SK-N-SH (cell line): Measurements from ENCODE around the gene KMT5B. TPM values are rescaled to one million over a fixed set of nuclear protein-coding genes. Genes with fewer than 3 reads are reported as not detected.

Experiments
- CTCF ChIA-PET: fragments of 300-600, 350-600 bp; formaldehyde crosslinking; extraction: SDS; loops from one replicate; lab custom pipeline; 2021; lab: Yijun Ruan, JAX
- POLR2A ChIA-PET: fragments of 350-600 bp; sonication (Branson Sonifier 250); formaldehyde crosslinking; extraction: SDS; loops from one replicate; lab custom pipeline; 2020; ENCODE audit warnings: antibody characterized with exemption, inconsistent platforms; lab: Yijun Ruan, JAX
- DNase-seq: peaks from one replicate; pipeline ENCODE4 v3.0.0; 2012
- H2AFZ ChIP-seq: fragments of 200-600 bp; sonication (generic); 2 replicates; pipeline ENCODE4 v1.8.1; 2016; ENCODE audit warnings: antibody characterized with exemption, mild to moderate bottlenecking, low read depth
- H3F3A ChIP-seq: fragments of 200-600 bp; sonication (generic); replicated peaks from 2 replicates; pipeline ENCODE3; 2016; ENCODE audit warnings: antibody characterized with exemption, mild to moderate bottlenecking; ENCODE audit not compliant: insufficient read depth
- H3K27ac ChIP-seq, 2 experiments: fragments of 200-500 bp in 1 of 2; fragments of 200-600 bp in 1 of 2; sonication (Bioruptor generic) in 1 of 2; sonication (generic), shearing (Covaris generic) in 1 of 2; 2 replicates each; pipeline versions ENCODE4 v1.5.1 to v1.6.1; 2014 to 2016; ENCODE audit warnings: low read depth in 2 of 2, inconsistent platforms in 1 of 2, low read length in 1 of 2, mild to moderate bottlenecking in 1 of 2, mixed read lengths in 1 of 2
- H3K27me3 ChIP-seq: fragments of 200-600 bp; sonication (generic), shearing (Covaris generic); 2 replicates; pipeline ENCODE4 v1.6.1; 2016; ENCODE audit warnings: mixed run types; ENCODE audit not compliant: insufficient read depth
- H3K36me3 ChIP-seq, 2 experiments: fragments of 200-500 bp in 1 of 2; fragments of 200-600 bp in 1 of 2; sonication (Bioruptor generic) in 1 of 2; sonication (generic) in 1 of 2; replicated peaks in 1 of 2; 2 replicates each; pipeline versions ENCODE3 to v1.5.1; 2014 to 2016; ENCODE audit warnings: low read length in 1 of 2, mild to moderate bottlenecking in 1 of 2; ENCODE audit not compliant: insufficient read depth in 2 of 2, control insufficient read depth in 1 of 2
- H3K4me1 ChIP-seq, 2 experiments: fragments of 200-500 bp in 1 of 2; fragments of 200-600 bp in 1 of 2; sonication (Bioruptor generic) in 1 of 2; sonication (generic), shearing (Covaris generic) in 1 of 2; 2 replicates each; pipeline versions ENCODE4 v1.5.1 to v1.6.1; 2014 to 2016; ENCODE audit warnings: low read depth in 1 of 2, low read length in 1 of 2, mixed run types in 1 of 2; ENCODE audit not compliant: insufficient read depth in 2 of 2, control insufficient read depth in 1 of 2
- H3K4me2 ChIP-seq: fragments of 200-600 bp; sonication (generic), shearing (Covaris generic); 2 replicates; pipeline ENCODE4 v1.6.1; 2017; ENCODE audit warnings: mixed run types
- H3K4me3 ChIP-seq, 2 experiments: fragments of 200-500 bp in 1 of 2; fragments of 200-600 bp in 1 of 2; sonication (Bioruptor generic) in 1 of 2; sonication (generic), shearing (Covaris generic) in 1 of 2; 2 replicates each; pipeline versions ENCODE4 v1.5.1 to v1.8.1; 2014 to 2016; ENCODE audit warnings: low read depth in 2 of 2, inconsistent platforms in 1 of 2, low read length in 1 of 2, mild to moderate bottlenecking in 1 of 2, mixed read lengths in 1 of 2, moderate library complexity in 1 of 2
- H3K79me2 ChIP-seq: fragments of 200-600 bp; sonication (generic); 2 replicates; pipeline ENCODE4 v1.8.1; 2017; ENCODE audit warnings: mild to moderate bottlenecking; ENCODE audit not compliant: insufficient read depth
- H3K9ac ChIP-seq: fragments of 200-600 bp; sonication (generic); 2 replicates; pipeline ENCODE4 v1.6.1; 2017; ENCODE audit warnings: mixed run types
- H3K9me2 ChIP-seq: fragments of 200-600 bp; sonication (generic); 2 replicates; pipeline ENCODE4 v1.6.1; 2017; ENCODE audit warnings: mixed run types
- H3K9me3 ChIP-seq: fragments of 200-600 bp; sonication (generic); 2 replicates; pipeline ENCODE4 v1.6.1; 2017; ENCODE audit warnings: mixed run types, mild to moderate bottlenecking, moderate library complexity
- H4K20me1 ChIP-seq: fragments of 200-600 bp; sonication (generic); 2 replicates; pipeline ENCODE4 v1.6.1; 2017; ENCODE audit warnings: mild to moderate bottlenecking, mixed run types; ENCODE audit not compliant: insufficient read depth
- FOXJ3 ChIP-seq: sonication (generic); formaldehyde crosslinking; IDR thresholded peaks from 2 replicates; pipeline ENCODE4 v1.5.1; 2020; ENCODE audit warnings: mild to moderate bottlenecking, missing genetic modification reagents
- GATA2 ChIP-seq: sonication (generic); formaldehyde crosslinking; IDR thresholded peaks from 2 replicates; pipeline ENCODE4 v1.5.0; 2020; ENCODE audit warnings: mild to moderate bottlenecking, missing genetic modification reagents
- MEF2A ChIP-seq: IDR thresholded peaks from 2 replicates; pipeline ENCODE4 v1.4.0; 2012; ENCODE audit warnings: low read depth, borderline replicate concordance
- POLR2AphosphoS5 ChIP-seq: IDR thresholded peaks from 2 replicates; pipeline ENCODE4 v1.6.1; 2012; ENCODE audit warnings: low read depth, low read length
- RAD21 ChIP-seq: IDR thresholded peaks from 2 replicates; pipeline ENCODE4 v1.6.1; 2012; ENCODE audit warnings: mild to moderate bottlenecking, low read length
- SIN3A ChIP-seq: IDR thresholded peaks from 2 replicates; pipeline ENCODE4 v1.6.1; 2012; ENCODE audit warnings: low read depth, mild to moderate bottlenecking, low read length, moderate library complexity, borderline replicate concordance
- WGBS: methylation state at CpG from one replicate; pipeline ENCODE4 v1.1.6; 2017; ENCODE audit warnings: low lambda C conversion rate; 5-methylcytosine and 5-hydroxymethylcytosine counted together
- polyA plus RNA-seq, 3 experiments: library from polyadenylated mRNA; depleted of rRNA; stranded (reverse); fragments of >200 nt; gene quantifications; 2 replicates each; pipeline ENCODE4 v1.2.3, GENCODE V29; 2012
- TF ChIP-seq, protein P1 (sequence below): fragments of 200-600 bp; sonication (generic); IDR thresholded peaks from 2 replicates; pipeline ENCODE4 v1.6.1; 2017; ENCODE audit warnings: antibody characterized with exemption, mild to moderate bottlenecking, moderate library complexity
- TF ChIP-seq, protein P2 (sequence below): fragments of 150-350 bp; IDR thresholded peaks from 2 replicates; pipeline ENCODE4 v1.6.1; 2016; ENCODE audit warnings: mild to moderate bottlenecking, low read depth, low read length
- TF ChIP-seq, protein P3 (sequence below): fragments of 150-350 bp; IDR thresholded peaks from 2 replicates; pipeline ENCODE4 v1.6.1; 2017; ENCODE audit warnings: antibody characterized with exemption, low read length, low read depth, borderline replicate concordance

The KMT5B gene
- polyA plus RNA-seq, 1 of the 3 experiments (the other 2 are of a cell fraction): 10.4 TPM

DNA sequence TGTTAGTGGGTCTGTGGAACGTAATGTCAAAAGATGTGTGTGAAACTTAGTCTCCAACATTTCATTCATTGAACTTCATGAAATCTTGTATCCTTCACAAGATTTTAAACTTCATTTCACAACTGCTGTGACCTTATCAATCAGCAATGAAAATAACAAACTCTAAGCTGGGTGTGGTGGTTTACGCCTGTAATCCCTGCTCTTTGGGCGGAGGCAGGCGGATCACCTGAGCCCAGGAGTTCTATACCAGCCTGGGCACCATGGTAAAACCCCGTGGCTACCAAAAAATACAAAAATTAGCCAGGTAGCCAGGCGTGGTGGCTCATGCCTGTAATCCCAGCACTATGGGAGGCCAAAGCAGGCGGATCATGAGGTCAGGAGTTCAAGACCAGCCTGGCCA, 97.0 kb downstream of the KMT5B start (continued):
- TF ChIP-seq, protein P1, sequence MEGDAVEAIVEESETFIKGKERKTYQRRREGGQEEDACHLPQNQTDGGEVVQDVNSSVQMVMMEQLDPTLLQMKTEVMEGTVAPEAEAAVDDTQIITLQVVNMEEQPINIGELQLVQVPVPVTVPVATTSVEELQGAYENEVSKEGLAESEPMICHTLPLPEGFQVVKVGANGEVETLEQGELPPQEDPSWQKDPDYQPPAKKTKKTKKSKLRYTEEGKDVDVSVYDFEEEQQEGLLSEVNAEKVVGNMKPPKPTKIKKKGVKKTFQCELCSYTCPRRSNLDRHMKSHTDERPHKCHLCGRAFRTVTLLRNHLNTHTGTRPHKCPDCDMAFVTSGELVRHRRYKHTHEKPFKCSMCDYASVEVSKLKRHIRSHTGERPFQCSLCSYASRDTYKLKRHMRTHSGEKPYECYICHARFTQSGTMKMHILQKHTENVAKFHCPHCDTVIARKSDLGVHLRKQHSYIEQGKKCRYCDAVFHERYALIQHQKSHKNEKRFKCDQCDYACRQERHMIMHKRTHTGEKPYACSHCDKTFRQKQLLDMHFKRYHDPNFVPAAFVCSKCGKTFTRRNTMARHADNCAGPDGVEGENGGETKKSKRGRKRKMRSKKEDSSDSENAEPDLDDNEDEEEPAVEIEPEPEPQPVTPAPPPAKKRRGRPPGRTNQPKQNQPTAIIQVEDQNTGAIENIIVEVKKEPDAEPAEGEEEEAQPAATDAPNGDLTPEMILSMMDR: no peak

DNA sequence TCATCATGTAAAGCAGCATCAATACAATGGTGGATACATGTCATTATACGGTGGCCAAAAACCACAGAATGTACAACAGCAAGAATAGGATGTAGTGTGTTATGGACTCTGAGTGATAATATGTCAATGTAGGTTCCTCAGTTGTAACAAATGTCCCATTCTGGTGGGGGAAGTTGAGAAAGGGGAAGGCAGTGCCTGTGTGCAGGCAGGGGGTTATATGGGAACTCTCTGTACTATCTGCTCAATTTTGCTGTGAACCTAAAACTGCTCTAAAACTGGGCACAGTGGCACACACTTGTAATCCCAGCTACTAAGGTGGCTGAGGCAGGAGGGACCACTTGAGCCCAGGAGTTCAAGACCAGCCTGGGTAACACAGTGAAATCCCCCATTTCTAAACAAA, 97.8 kb downstream of the KMT5B start:
- Histone ChIP-seq H3F3A (no peaks in the 10 kb centered on the region), H3K9ac (no peak overlapping the region), H3K4me1 (peaks cover 0 to 3% of the 10 kb centered on the region in 2 experiments; a peak in 2 of 4 replicates), H2AFZ (no peak overlapping the region), H3K27ac (no peak overlapping the region), H3K9me3 (no peaks in the 10 kb centered on the region), H3K9me2 (no peaks in the 10 kb centered on the region), H3K36me3 (peaks cover 0 to 3% of the 10 kb centered on the region in 2 experiments), H3K79me2 (peaks cover 86% of the 10 kb centered on the region), H3K4me3 (no peak overlapping the region), H4K20me1 (peaks cover 8% of the 10 kb centered on the region; the same call in 1 of the 2 replicates), H3K4me2 (no peak overlapping the region), H3K27me3 (no peaks in the 10 kb centered on the region)
- ChIA-PET CTCF (no interaction called here), POLR2A (no interaction called here)
- DNase-seq: no peak
- no peak for TF ChIP-seq POLR2AphosphoS5
- TF ChIP-seq FOXJ3: no peak
- no peak for TF ChIP-seq MEF2A
- TF ChIP-seq, protein P2, sequence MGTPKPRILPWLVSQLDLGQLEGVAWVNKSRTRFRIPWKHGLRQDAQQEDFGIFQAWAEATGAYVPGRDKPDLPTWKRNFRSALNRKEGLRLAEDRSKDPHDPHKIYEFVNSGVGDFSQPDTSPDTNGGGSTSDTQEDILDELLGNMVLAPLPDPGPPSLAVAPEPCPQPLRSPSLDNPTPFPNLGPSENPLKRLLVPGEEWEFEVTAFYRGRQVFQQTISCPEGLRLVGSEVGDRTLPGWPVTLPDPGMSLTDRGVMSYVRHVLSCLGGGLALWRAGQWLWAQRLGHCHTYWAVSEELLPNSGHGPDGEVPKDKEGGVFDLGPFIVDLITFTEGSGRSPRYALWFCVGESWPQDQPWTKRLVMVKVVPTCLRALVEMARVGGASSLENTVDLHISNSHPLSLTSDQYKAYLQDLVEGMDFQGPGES: no peak
- TF ChIP-seq, protein P1: no peak
- TF ChIP-seq GATA2 (CRISPR knock-in tag): no peak
- TF ChIP-seq RAD21: no peak
- WGBS: 95% methylated on average over 1 of the region's 1 CpG

DNA sequence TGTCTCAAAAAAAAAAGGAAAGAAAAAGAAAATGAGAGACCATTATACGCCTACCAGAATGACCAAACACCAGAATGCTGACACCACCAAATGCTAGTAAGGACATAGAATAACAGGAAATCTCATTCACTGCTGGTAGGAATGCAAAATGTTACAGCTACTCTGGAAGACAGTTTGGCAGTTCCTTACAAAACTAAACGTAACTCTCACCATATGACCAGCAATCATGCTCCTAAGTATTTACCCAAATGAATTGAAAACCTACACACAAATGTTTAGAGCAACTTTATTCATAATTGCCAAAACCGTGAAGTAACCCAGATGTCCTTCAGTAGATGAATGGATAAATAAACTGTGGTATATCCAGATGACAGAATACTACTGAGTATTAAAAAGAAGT, 99.1 kb downstream of the KMT5B start:
- H3K79me2 ChIP-seq: peaks cover 86% of the 10 kb centered on the region
- no peaks in the 10 kb centered on the region for H3K9me2 ChIP-seq
- H3K4me2 ChIP-seq: no peak overlapping the region
- H3K27me3 ChIP-seq: no peaks in the 10 kb centered on the region
- H3F3A ChIP-seq: no peaks in the 10 kb centered on the region
- no peak overlapping the region for H3K27ac ChIP-seq
- peaks cover 8% of the 10 kb centered on the region; the same call in 1 of the 2 replicates for H4K20me1 ChIP-seq
- peaks cover 0 to 8% of the 10 kb centered on the region in 2 experiments for H3K36me3 ChIP-seq
- H3K4me1 ChIP-seq: peaks cover 0 to 3% of the 10 kb centered on the region in 2 experiments; a peak in 2 of 4 replicates
- H3K4me3 ChIP-seq: no peak overlapping the region
- no peak overlapping the region for H3K9ac ChIP-seq
- no peaks in the 10 kb centered on the region for H3K9me3 ChIP-seq
- CTCF ChIA-PET: interaction anchor here (0.6 kb wide), 1 partner anchor 63 kb away, joined by 3 read pairs; no protein-coding TSS in a partner anchor
- DNase-seq: no peak
- POLR2A ChIA-PET: no interaction called here
- 90% methylated on average over 3 of the region's 3 CpGs for WGBS
- H2AFZ ChIP-seq: no peak overlapping the region
- TF ChIP-seq, protein P1: peak; percentile 19; the same call in 1 of the 2 replicates
- TF ChIP-seq, protein P3, sequence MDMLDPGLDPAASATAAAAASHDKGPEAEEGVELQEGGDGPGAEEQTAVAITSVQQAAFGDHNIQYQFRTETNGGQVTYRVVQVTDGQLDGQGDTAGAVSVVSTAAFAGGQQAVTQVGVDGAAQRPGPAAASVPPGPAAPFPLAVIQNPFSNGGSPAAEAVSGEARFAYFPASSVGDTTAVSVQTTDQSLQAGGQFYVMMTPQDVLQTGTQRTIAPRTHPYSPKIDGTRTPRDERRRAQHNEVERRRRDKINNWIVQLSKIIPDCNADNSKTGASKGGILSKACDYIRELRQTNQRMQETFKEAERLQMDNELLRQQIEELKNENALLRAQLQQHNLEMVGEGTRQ: no peak
- TF ChIP-seq SIN3A: no peak
